ENCODE data around the gene LRRC8B.

- no peak for TF ChIP-seq POLR2A (IDR thresholded peaks at IDR 0.05)
- no peak for TF ChIP-seq CTCF (IDR thresholded peaks at IDR 0.05)
These were observed 60.2 kb downstream of the LRRC8B start for GRCh38 chr1:89584781-89585180.
